NCI-H1436 treated with DMSO at 0.1 percent for 48 hours (cell line): Measurements from ENCODE around the gene IGFBP4.
A peak's percentile ranks its signal among the peaks of the same experiment; 100 is the strongest.

Experiments used
- DNase-seq: peaks from one replicate; lab custom pipeline; 2025; lab: John Stamatoyannopoulos, UW

Gene IGFBP4

GRCh38 chr17:40456396-40456951 is 13.2 kb downstream of the IGFBP4 start:
- DNase-seq: no peak

DNA sequence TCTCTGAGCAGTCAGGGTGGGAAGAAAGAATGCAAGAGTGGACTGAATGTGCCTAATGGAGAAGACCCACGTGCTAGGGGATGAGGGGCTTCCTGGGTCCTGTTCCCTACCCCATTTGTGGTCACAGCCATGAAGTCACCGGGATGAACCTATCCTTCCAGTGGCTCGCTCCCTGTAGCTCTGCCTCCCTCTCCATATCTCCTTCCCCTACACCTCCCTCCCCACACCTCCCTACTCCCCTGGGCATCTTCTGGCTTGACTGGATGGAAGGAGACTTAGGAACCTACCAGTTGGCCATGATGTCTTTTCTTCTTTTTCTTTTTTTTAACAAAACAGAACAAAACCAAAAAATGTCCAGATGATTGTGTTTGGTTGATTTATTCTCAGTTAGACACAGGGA is 14.1 kb downstream of the IGFBP4 start:
- DNase-seq: no peak

DNA sequence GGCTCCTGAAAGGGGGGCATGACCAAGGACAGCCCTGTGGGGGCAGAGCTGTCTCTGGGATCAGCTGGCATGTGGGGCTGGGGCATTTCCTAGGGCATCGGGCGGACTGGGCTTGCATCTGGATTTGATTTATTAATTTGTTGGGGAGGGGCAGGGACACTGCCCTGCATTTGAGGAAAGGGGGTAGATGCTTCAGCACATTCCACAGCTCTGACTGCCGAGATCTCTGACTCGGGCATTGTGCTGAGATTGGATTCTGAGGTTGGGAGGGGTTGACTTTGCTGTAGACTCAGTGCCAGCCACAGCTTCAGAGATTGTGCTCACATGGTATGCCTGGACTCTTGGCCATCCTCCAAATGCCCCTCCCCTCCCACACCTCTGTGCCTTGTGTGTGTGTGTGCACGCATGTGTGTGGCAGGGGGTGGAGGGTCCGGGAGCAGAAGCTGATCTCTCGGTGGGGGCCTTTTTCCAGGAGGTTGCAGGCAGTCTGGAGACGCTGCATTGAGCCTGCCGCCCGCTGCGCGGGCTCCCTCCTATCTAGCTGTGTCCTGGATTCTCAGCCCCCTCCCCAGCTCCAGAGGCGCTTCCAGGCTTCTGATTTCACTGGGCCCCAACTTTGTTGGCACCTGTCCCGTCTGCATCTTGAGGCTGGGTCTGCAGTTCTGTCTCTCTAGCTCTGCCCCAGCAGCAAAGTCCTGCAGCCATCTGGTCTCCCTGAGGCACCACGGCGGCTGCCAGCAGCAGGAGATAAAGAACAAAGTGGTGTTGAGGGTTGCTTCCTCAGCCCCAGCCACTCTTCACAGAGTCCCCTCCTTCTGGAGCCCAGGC is 14.9 kb downstream of the IGFBP4 start:
- no peak for DNase-seq

DNA sequence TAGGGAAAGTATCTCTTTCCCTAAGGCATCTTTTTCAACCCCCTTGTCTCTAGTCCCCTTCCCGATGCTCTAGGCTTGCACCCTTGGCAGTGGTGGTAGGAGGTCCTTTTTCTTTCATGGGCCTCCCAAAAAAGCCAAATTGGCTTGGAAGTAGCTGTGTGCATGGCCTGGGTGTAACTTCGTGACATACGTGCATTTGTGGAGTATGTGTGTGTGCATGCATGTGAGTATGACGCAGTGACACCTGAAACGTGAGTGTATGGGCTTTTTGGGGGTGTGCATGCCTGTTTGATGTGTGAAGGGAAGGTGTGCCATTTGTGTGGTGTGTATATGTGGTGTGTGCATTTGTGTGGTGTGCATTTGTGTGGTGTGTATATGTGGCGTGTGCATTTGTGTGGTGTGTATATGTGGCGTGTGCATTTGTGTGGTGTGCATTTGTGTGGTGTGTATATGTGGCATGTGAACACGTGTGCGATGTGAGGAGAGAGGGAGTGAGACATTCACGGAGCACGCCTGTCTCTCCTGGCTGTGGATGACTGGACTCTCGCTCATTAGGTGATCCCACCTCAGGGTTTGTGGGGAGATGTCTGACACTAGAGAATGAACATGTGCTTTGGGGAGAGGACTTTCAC is 15.7 kb downstream of the IGFBP4 start:
- no peak for DNase-seq

- no peak for DNase-seq
Measured at GRCh38 chr17:40459636-40460603, 16.7 kb downstream of the IGFBP4 start.

- peak; percentile 28 for DNase-seq
Measured at GRCh38 chr17:40460604-40460967, 17.3 kb downstream of the IGFBP4 start.

GRCh38 chr17:40460968-40461731 is 17.9 kb downstream of the IGFBP4 start:
- DNase-seq: no peak

DNA sequence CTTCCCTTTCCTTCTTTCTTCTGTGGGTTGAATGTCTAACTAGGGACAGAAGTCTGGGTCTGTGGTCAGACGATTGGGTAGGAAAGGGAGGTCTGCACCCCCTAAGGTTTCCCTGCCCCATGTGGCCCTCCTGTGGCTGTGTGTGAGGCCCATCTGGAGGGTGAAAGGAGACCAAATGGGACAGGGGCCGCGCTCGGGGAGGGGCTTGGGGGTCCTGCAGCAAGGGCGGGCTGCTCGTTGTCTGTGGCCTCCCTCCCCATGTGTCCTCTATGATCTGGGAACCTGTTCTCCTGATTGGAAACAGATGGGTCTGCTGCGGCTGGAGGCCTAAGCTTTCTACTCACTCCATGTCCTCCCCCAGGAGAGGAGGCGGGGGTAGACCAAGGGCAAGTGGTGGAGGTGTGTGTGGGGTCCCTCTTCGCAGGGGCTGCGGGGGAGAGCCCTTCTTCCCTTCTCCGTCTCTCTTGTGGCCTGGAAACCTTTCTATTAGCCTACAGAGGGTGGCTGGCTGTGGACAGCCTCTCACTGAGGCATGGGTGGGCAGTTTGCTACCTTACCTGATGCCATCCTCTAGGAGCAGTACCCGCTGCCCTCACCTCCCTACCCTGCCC is 18.6 kb downstream of the IGFBP4 start:
- no peak for DNase-seq

GRCh38 chr17:40462343-40463121 is 19.3 kb downstream of the IGFBP4 start:
- DNase-seq: no peak

GRCh38 chr17:40463122-40463550 is 19.9 kb downstream of the IGFBP4 start:
- DNase-seq: no peak

DNA sequence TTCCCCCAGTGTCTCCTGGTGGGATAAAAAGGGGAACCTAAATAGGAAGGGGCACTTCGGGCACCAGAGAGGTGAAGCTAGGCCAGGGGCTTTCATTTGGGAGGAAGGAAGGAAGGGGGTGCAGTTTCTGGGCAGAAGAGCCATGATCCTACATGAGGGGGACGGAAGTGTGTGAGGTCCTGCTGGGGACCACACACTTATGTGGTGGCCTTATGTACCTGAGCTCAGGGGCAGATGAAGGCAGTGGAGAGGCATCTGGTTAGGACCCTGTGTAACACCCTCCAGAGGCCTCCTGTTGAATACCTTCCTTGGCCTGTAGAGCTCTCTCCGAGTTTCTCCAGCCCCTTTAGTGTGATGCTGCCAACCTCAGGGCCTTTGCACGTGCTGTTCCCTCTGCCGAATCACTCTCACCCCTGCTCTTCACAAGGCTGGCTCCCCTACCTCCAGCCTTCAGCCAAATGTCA is 21.2 kb downstream of the IGFBP4 start:
- DNase-seq: no peak

DNA sequence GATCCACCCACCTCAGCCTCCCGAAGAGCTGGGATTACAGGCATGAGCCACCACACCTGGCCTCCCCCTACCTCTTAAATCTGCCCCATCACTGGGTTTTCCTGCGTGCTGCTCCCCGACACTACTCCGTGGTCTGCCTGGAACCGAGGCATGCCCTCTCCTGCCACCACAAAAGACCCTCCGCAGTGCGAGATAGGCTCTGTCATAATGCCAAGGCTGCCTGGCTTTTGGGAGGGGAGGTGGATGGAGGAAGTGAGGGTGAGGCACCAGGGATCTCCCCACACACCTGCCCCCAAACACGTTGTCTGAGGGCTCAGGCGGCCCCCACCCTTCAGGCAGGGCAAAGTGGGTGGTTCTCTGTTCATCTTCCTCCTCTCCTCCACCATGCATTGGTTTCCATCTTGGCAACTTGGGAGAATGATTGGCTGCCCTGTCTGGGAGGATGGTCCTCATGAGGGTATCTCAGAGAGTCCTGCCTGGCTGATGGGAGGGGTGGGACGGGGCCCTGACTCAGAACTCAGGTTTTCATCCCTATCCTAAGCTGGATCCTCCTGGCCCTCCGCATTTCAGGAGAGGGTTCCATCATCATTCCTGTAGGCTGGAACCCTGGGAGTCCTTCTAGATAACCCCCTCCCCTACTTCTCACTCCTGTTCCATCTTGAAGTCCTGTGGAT is 23.2 kb downstream of the IGFBP4 start:
- no peak for DNase-seq

DNA sequence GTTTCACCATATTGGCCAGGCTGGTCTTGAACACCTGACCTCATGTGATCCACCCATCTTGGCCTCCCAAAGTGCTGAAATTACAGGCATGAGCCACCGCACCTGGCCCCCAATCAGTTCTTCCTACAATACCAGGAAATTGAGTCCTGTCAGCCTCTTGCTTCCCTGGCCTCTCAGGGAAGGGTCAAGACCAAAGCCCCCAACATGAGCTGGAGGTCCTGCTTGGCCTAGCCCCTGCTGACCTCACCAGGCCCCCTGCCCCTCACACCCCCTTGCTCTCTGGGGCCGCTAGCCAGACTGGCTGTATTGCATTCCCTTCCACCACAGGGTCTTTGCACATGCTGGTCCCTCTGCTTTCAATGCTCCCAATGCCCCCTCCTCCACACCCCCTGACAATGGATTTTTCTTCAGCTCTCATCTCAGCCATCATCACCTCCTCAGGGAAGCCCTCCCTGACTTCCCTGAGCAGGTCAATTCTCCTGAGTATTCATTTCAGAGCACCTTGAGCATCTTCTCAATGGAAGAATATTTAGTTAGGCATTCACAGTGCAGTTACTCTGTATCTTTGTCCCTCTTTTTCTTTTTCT is 24.1 kb downstream of the IGFBP4 start:
- DNase-seq: no peak

GRCh38 chr17:40468560-40468959 is 25.3 kb downstream of the IGFBP4 start:
- no peak for DNase-seq

DNA sequence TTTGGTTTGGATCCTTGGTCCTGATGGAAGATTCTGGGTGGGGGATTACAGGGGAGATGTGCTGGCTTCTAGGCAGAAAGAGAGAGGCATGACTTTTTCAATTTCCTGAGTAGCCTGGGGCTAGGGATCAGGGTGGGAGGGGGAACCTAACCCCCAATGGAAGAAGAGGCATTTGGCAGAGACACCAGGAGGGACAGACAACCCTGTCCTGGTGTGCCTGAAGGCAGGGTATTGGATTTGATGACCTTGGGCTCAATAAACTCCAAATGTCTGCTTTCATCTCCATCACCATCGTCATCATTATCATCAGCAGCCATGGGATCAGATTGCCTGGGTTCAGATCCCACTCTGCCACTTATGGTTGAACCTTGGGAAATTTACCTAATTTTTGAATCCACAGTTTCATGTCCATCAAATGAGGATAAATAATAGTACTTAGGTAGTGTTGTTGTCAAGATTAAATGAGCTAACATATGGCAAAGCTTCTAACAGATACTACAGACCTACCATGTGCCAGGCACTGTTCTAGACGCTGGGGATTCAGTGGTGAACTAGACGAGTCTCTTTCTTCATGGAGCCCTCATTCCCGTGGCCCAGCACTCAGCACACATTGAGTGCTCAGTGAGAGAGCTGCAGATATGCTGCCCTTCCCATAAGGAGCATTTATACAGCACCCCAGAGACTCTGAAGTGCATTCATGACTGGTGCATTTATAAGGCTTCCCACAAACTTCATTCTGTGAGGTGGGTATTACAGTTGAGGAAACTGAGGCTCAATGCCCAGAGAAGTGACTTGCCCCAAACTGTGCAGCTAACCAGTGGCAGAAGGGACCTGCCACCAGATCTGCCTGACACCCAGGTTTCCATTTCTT is 26.8 kb downstream of the IGFBP4 start:
- DNase-seq: no peak

DNA sequence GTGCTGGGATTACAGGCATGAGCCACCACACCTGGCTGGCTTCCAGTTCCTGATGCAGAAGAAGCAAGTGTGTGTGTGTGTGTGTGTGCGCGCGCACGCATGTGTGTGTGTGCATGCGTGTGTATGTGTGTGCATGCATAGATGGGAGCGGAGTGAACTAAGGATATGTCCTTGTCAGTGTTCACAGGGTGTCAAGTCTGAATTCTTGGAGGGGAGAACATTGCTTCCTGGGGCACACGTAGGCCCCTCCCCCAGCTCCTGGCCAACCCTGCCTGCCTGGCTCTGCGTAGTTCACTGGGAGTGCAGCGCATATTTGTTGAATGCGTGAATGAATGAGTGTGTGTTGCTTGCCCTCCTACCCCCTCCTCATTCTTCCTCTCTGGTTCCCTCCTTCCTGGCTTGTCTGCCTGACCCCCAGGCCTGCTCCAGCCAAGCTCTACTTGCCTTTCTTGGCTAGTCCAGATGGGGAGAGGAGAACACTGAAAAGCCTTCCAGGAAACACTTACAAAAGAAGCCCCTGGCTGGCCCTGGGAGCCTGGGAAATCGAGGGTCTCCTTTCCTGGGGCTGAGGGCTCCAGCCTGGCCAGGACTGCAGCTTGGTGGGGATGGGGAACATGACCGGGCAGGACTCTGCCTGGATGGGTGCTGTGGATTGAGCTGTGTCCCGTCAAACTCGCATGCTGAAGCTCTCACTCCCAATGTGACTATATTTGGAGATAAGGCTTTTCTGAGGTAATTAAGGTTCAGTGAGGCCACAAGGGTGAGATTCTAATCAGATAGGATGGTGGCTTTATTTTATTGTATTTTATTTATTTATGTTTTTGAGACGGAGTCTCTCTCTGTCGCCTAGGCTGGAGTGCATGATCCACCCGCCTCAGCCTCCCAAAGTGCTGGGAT is 27.9 kb downstream of the IGFBP4 start:
- no peak for DNase-seq
